HG03175 (cell line): Measurements from ENCODE around the gene RIPOR2.

Source experiments
- ATAC-seq: cut with Tn5 transposase; IDR thresholded peaks from one replicate; pipeline ENCODE4 v1.9.1; 2021; ENCODE audit warnings: mild to moderate bottlenecking, moderate library complexity; ENCODE audit not compliant: unreplicated experiment

The RIPOR2 gene

GRCh38 chr6:24854077-24854666, 81.6 kb downstream of the RIPOR2 start:
- no peak for ATAC-seq

- no peak for ATAC-seq
Observed at GRCh38 chr6:24851086-24851485, 84.7 kb downstream of the RIPOR2 start.

DNA sequence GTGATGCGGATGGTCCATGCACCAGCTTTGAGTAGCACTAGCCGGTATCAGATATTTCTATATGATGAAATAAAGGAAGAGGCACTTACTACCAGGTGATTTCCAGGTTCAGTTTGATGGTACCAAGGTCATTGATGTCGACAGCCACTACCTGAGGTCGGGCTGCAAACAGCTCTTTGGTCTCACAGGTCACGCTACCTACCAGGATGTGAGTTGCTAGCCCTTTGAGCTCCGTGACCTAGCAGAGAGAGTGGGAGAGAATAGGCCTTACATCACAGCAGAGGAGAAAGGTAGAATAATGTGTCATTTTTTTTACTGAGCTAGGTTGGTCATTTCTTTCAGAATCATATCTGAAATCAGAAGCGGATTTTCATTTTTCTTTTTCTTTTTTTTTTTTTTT, 86.0 kb downstream of the RIPOR2 start:
- no peak for ATAC-seq

DNA sequence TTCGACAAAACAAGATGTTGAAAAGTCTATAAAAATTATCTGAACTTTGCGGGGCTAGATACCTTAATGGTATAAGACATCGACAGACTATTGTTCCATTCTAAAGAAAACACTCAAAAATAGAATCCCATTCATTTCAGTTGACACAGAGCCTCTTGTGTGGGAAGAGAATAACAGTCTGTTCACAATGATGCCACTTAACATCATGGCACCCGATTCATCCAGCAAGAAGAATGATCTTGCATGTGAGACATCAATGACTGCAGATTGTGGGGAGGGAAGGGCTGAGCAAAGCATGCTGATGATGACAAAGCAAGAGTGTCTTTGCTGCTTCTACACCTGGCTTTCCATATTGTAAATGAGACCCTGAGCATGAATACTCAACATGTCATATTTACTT, 87.3 kb downstream of the RIPOR2 start:
- no peak for ATAC-seq

- ATAC-seq: no peak
Observed at GRCh38 chr6:24847402-24847801, 88.4 kb downstream of the RIPOR2 start.

GRCh38 chr6:24845578-24845977, 90.2 kb downstream of the RIPOR2 start:
- ATAC-seq: no peak

DNA sequence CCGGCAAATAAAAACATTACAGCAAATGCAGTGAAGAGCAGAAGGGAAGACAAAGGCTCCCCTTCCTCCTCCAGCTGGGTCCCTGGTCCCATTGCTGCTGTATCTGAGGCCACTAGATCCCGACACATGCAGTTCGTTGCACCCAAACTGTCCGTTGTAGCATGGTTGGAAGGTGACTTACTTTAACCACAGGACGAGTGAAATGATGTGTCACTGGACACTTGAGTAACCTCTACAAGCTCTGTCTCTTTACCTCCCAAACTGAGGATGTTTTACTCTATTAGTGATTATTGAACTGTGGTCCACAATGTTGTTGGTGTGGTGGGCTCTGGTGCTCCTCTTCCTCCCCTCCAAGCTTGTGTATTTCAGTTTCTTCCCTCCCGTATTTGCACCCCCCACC, 90.9 kb downstream of the RIPOR2 start:
- peak; percentile 84 for ATAC-seq

GRCh38 chr6:24844061-24844460, 91.7 kb downstream of the RIPOR2 start:
- ATAC-seq: no peak

DNA sequence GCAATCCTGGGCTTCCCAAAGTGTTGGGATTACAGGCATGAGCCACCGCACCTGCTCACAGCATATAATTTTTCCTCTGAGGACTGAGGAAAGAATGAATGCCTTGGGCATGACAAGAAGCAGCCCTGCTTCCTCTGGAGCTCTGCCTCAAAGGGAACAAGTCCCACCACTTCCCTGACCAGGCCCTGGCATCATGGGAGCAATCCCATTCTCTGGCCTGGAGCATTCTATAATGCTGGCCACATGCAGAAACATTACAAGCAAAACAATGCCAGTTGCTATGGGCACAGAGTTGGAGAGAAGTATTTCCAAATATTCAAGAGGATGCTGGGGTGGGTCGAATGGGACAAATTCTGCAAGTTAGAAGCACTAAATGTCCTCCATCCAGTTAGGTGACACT, 95.6 kb downstream of the RIPOR2 start:
- ATAC-seq: no peak

DNA sequence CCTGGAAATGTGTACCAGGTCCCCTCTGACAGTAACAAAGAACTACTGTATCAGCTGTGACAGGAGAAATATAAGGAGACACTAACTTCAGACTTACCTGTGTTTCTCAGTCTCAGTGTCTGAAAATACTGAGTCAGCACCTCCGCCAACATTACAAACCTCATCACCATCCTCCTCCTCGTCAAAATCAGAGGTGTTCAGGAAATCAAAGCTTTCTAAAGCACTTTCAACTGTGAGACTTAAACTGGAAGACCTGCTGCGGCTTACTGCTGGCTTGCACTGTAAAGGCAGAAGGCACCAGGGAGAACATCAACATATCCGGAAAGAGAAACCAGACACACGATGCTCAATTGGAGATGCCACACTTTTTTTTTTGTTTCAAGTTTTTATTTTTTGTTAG, 96.8 kb downstream of the RIPOR2 start:
- no peak for ATAC-seq

- ATAC-seq: no peak
Observed at GRCh38 chr6:24838081-24838480, 97.7 kb downstream of the RIPOR2 start.

DNA sequence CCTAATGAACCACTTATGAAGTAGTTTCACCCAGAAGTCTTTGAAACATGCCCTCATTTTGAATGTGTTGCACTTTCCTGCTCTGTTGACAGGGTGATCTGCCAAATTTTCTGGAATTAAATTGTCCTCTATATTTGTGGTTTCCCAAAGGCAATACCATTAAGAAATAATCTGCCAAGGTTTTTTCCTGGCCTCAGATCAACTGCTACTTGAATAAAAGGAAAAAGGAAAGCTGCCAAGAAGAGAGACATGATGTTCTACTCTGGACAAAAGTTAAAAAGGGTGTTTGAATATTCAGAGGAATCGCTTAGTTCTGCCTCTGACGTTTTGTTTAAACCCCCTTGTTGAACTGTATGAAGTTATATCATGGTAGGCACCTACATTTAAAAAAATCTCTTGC, 99.7 kb downstream of the RIPOR2 start:
- ATAC-seq: no peak

GRCh38 chr6:24833711-24834386, 101.9 kb downstream of the RIPOR2 start:
- no peak for ATAC-seq

GRCh38 chr6:24832794-24833193, 103.0 kb downstream of the RIPOR2 start:
- no peak for ATAC-seq

DNA sequence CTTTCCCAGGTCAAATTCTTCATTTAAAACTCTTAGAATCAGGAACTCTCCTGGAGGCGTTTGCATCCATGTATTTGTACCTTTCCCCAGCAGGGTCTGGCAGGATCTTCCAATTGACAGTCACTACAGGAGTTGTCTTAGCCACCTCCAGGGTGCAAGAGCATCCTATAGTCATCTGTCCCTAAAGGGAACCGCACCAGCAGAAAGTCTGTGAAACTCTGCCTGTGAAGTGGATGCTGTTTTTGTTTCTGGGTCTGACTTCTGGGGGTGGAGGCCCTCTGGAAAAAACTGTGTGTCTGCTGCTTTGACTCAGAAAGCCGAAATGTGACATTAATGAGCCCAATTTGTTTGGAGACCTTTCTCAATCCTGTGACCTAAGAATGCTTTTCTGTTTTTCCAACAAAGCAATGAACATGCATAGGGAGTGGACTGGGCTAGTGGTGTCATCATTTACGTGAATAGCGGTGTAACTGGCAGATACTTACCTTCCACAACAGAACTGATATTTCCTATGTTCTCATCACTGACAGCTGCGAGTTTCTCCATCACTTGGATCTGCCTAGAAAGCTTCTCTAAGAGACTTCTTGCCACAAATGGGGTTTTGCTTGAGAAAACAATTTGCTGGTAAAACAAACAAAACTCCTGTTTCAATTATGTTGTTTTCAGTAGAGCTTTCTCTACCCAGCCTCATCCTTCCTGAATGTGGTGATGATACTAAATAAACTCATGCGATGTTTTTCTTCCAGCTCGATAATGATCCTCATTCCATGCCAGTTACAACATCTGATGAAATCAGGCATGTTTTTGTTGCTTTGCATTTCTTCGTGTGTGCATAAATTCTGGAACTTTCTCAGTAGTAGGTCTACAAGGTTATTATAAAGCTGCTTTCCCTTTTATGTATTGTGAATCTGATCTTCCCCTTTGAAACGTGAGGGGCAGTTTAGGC, 103.7 kb downstream of the RIPOR2 start:
- ATAC-seq: no peak

- no peak for ATAC-seq
Observed at GRCh38 chr6:24829657-24830056, 106.1 kb downstream of the RIPOR2 start.

DNA sequence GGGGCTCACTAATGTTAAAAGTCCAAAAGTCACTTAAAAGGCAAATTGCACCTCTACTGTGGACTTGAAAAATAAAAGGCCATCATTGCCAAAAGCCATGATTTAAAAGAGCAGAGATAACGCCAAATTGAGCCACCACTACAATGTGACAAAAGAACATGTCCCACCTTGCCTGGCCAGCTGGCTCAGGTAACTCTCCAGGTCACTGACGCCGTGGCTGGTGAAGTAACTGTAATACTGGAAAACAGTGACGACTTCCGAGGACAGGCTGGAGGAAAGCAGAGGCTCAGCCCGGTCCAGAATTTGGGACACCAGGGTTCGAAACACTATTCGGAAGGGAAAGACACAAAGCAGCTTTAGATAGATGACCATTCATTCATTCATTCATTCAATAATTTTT, 107.8 kb downstream of the RIPOR2 start:
- no peak for ATAC-seq

- ATAC-seq: no peak
Observed at GRCh38 chr6:24827162-24827561, 108.6 kb downstream of the RIPOR2 start.

DNA sequence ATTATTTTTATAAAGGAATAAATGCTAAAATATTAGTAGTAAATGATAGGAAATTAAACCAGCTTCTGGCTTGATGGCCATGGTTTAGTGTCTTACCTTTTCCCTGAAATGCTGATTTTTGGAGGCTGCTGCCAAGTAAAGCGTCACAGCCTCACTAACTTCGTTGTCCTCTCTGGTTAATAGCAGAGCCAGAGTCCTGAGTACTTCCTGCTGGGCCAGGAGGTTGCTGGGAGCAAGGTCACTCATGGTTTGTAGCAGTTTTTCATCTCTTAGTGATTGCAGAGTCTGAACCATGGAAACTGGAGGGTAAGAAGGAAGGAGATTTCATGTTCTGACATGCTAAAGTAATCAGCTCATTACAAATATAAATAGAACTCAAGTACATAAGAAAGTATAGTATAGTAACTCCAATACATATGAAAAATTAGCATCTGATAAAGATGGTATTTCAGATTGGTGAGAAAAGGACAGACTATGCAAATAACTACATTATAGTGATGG, 110.6 kb downstream of the RIPOR2 start:
- ATAC-seq: no peak

DNA sequence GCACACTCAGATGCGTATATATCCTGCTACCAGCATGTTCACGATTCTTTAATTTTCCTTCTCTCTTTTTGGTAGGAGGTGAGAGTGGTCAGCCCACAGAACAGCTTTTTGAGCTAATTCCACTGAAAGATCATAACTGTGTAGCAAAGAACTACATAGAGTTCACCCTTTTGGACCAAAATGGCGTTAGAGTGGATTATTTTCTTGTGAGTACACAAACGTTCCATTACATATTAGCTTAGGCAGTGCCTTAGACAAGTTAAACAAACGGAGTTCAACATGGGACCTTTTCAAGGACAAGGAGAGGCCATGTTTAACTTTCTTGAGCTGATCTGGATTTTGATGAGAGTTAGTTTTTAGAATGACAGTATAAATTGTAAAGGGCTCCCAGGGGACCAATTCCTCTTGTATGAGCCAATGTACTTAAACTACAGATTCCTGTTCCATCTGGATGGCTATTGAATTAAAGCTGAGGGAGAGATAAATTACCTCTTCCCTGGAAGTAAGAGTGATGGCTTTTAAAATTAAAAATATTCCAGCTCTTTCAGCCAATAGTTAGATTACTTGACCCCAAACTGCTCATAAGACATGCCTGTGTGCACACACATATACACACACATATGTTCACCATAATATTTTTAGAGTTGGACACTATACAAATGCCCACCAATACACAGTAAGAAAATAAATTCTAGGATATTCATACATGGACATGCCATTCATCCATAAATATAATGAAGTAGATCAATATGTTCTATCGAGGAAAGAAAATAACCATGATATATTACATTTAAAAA, 111.4 kb downstream of the RIPOR2 start:
- no peak for ATAC-seq

DNA sequence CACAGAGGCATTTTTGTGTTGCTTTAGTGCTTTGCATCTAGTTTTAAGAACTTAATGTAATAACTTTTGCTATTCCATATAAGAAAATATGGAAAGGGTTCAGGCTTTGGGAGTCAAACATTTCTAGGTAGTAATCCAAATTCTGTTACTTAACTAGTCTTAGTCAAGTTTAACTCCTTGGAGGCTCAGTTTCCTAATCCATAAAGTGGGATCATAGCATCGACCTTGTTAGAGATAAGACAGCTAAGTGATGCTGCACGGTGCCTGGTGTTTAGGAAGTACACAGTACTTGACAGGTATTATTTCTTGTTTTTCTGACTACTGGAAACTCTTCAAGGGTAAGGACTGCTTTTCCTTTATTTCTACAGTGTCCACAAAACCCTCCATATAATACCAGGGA, 112.6 kb downstream of the RIPOR2 start:
- no peak for ATAC-seq
